Brain microvascular endothelial cell (primary cell): ENCODE data around the gene TACC3.

Experiments
- DNase-seq: peaks from one replicate; pipeline ENCODE4 v3.0.0-alpha.2; 2020
- H3K27ac ChIP-seq: fragments of 250-450 bp; sonication (Bioruptor Pico); 2 replicates; pipeline ENCODE4 v1.5.1; 2020; ENCODE audit warnings: mild to moderate bottlenecking, moderate library complexity
- H3K27me3 ChIP-seq: fragments of 250-450 bp; sonication (Bioruptor Pico); replicated peaks from 2 replicates; pipeline ENCODE4 v1.5.1; 2020; ENCODE audit warnings: mild to moderate bottlenecking
- H3K36me3 ChIP-seq: fragments of 250-450 bp; sonication (Bioruptor Pico); replicated peaks from 2 replicates; pipeline ENCODE4 v1.5.1; 2020; ENCODE audit warnings: mild to moderate bottlenecking
- H3K4me3 ChIP-seq: 2 replicates; pipeline ENCODE4 v1.5.1; 2011; ENCODE audit warnings: low read depth, mild to moderate bottlenecking, control low read depth, low read length, moderate library complexity
- in situ Hi-C: cut with HindIII; loops from 2 replicates; pipeline ENCODE4 v1.10.0; 2017; ENCODE audit warnings: low sequenced_read_pairs, low pct_ligation_motif_present
- TF ChIP-seq, protein P1 (sequence below): IDR thresholded peaks from 2 replicates; pipeline ENCODE4 v1.5.1; 2011; ENCODE audit warnings: low read depth, mild to moderate bottlenecking, moderate library complexity, low read length, control low read depth, inconsistent platforms; ENCODE audit errors: missing control alignments

The TACC3 gene

DNA sequence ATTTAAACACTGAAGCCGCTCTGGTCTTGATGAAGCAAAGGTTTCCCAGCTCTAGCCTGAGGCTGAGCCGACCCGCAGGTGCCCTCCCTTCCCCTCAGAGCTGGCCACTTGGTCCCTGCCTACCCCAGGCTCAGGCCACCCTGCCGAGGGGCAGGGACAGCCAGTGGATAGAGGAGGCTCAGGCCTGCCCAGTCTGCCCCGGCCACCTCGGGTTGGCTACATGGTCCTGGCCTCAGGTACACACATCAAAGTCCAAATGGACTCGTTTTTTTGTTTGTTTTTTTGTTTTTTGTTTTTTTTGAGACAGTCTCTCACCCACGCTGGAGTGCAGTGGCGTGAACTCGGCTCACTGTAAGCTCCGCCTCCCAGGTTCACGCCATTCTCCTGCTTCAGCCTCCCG, 23.8 kb downstream of the TACC3 start:
- H3K4me3 ChIP-seq, result no peak overlapping the region
- H3K27ac ChIP-seq, result no peak overlapping the region
- DNase-seq, result no peak
- in situ Hi-C loops, result no loop called here
- TF ChIP-seq, protein P1, sequence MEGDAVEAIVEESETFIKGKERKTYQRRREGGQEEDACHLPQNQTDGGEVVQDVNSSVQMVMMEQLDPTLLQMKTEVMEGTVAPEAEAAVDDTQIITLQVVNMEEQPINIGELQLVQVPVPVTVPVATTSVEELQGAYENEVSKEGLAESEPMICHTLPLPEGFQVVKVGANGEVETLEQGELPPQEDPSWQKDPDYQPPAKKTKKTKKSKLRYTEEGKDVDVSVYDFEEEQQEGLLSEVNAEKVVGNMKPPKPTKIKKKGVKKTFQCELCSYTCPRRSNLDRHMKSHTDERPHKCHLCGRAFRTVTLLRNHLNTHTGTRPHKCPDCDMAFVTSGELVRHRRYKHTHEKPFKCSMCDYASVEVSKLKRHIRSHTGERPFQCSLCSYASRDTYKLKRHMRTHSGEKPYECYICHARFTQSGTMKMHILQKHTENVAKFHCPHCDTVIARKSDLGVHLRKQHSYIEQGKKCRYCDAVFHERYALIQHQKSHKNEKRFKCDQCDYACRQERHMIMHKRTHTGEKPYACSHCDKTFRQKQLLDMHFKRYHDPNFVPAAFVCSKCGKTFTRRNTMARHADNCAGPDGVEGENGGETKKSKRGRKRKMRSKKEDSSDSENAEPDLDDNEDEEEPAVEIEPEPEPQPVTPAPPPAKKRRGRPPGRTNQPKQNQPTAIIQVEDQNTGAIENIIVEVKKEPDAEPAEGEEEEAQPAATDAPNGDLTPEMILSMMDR, result no peak
- H3K27me3 ChIP-seq, result no peaks in the 10 kb centered on the region
- peaks cover 17% of the 10 kb centered on the region for H3K36me3 ChIP-seq

DNA sequence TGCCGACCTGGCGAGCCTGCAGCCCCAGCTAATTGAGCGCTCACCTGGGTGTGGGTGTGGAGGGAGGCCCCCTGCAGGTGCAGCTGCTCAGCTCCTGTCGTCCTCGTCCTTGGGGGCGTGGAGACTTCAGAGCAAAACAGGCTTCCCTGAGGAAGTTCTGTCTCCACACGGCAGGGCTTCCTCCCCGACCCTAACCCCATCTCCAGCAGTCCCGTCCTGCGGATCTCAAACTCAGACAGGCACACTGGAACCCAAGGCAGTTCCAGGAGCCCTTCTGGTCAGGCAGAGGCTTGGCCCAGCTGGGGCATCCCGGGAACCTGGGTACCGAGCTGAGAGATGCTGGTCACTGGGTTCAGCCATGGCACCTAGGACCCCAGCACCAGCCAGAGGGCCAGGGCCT, 24.4 kb downstream of the TACC3 start:
- TF ChIP-seq, protein P1, result no peak
- Histone ChIP-seq H3K36me3 (peaks cover 14% of the 10 kb centered on the region), H3K4me3 (no peak overlapping the region), H3K27ac (no peak overlapping the region), H3K27me3 (no peaks in the 10 kb centered on the region)
- in situ Hi-C loops, result no loop called here
- no peak for DNase-seq

DNA sequence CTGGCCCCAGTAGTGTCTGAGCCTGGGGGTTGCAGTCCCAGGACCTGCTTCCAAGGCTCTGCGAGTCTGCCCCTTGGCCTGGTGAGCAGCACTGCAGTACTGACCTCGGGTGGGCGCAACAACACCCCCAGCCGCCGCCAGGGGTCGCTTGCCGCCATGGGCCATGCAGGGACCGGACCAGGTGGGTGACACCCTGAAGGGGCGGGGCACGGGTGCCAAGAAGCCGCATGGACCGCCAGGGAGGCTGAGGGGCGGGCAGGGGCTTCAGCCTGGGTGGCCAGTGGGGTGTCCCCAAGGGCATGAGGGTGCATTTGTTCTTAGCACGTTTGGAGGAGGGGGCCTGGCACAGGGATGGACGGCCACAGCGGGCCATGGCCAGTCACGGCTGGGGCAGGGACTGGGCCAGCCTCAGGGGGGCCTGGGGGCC, 25.0 kb downstream of the TACC3 start:
- peak; percentile 74 for DNase-seq
- no peak overlapping the region for H3K4me3 ChIP-seq

DNA sequence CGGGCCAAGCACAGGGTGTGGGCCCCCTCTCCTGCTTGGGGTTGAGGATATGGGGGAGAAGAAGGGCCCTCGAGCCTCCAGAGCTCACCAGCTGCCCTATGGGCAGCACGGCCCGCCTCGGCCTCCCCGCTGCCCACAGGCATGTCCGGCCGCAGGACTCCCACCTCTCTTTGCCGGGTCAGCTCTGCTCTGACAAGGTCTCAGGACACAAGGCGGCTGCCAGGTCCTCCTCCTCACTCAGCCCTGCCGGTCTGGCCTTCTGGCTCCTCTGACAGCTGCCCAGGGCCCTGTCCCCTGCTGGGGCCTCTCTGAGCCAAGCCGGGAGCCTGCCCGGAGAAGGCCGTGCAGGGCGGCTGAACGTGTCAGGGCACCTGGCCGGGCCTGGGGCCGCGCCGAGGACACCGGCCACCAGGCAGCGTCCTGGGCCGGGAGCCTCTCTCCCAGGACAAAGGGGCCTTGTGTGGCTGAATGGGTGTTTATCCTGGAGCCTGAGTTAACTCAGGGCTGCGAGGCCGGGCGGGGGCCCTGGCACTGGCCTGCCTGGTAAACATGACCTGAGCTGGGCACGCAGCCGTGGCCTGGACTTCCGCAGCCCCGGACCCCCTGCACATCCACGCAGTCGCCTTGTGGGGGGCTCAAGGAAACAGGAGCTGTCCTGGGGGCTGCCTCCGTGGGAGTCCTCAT, 25.7 kb downstream of the TACC3 start:
- peaks cover 7% of the 10 kb centered on the region for H3K36me3 ChIP-seq
- TF ChIP-seq, protein P1, result no peak
- H3K4me3 ChIP-seq, result no peak overlapping the region

More for the DNA sequence above, 25.0 kb downstream of the TACC3 start:
- peaks cover 8% of the 10 kb centered on the region for H3K36me3 ChIP-seq
- no peak overlapping the region for H3K27ac ChIP-seq
- in situ Hi-C loops, result no loop called here
- TF ChIP-seq, protein P1, result peak; percentile 93
- no peaks in the 10 kb centered on the region for H3K27me3 ChIP-seq

DNA sequence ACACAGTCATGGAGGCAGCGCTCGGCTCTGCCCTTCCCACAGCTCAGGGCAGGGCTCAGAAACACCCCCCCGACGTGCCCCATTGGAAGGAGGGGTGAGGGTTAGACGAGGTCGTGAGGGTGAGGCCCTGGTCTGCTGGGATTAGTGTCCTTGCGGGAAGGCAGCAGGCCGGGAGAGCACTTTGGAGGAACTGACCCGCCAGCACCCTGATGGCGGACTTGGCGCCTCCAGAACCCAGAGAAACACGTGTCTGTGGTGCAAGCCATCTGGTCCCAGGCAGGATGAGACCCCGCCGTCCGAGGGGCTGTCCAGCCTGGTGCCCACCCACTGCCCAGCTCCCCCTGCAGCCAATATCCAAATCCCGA, 26.3 kb downstream of the TACC3 start:
- Histone ChIP-seq H3K27ac (no peak overlapping the region), H3K36me3 (peaks cover 2% of the 10 kb centered on the region), H3K4me3 (no peak overlapping the region), H3K27me3 (no peaks in the 10 kb centered on the region)
- TF ChIP-seq, protein P1, result no peak
- no peak for DNase-seq
- in situ Hi-C loops, result no loop called here

More for the DNA sequence above, 25.7 kb downstream of the TACC3 start:
- no peaks in the 10 kb centered on the region for H3K27me3 ChIP-seq
- in situ Hi-C loops, result no loop called here
- DNase-seq, result no peak
- no peak overlapping the region for H3K27ac ChIP-seq

DNA sequence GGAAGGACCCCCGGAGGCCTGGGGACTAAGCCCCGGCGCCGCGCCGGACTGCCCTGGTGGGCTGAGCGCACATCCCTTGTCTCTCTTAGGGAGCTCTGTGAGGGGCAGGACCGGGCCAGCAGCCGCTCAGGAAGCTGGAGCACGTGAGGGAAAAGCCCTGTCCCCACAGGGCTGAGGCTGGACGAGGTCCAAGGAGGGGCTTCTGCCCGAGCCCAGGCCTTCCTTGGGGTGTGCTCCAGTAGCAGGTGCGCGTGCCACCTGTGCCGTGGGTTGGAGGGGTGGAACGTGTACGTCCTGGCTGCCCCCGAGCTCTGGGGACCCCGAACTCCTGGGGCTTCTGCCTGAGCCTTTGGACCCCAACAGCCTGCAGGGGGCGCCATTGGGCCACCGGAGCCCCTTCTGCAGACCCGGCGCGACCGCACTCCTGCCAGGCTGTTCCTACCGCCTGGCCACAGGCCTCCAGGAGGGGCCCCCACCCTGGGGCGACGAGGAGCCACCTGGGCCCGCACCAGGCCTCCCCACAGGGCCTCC, 27.2 kb downstream of the TACC3 start:
- TF ChIP-seq, protein P1, result peak; percentile 91
- Histone ChIP-seq H3K36me3 (peaks cover 2% of the 10 kb centered on the region), H3K4me3 (no peak overlapping the region), H3K27me3 (no peaks in the 10 kb centered on the region), H3K27ac (no peak overlapping the region)
- DNase-seq, result peak; percentile 39
- in situ Hi-C loops, result no loop called here
